Progenitor cell of endocrine pancreas (in vitro differentiated cells): ENCODE data around the gene OPALIN. TPM values are rescaled to one million over a fixed set of nuclear protein-coding genes. Genes with fewer than 3 reads are reported as not detected.

Experiments used
- DNase-seq: peaks from one replicate; pipeline ENCODE4 v3.0.0; 2021; ENCODE audit warnings: low spot score; ENCODE audit not compliant: unreplicated experiment
- H3K27ac Mint-ChIP-seq: 2 replicates; pipeline ENCODE4 v1.8.0; 2021; ENCODE audit warnings: mild to moderate bottlenecking, moderate library complexity, mixed read lengths
- H3K27me3 Mint-ChIP-seq: 2 replicates; pipeline ENCODE4 v1.8.0; 2021; ENCODE audit warnings: mixed read lengths
- H3K36me3 Mint-ChIP-seq: 2 replicates; pipeline ENCODE4 v1.8.0; 2022; ENCODE audit warnings: mixed read lengths; ENCODE audit not compliant: insufficient read depth
- H3K4me1 Mint-ChIP-seq: 2 replicates; pipeline ENCODE4 v1.8.0; 2021; ENCODE audit warnings: low read depth, mixed read lengths
- H3K4me3 Mint-ChIP-seq: 2 replicates; pipeline ENCODE4 v1.8.0; 2021; ENCODE audit warnings: low read depth, mild to moderate bottlenecking, moderate library complexity, mixed read lengths
- H3K9me3 Mint-ChIP-seq: 2 replicates; pipeline ENCODE4 v1.8.0; 2021; ENCODE audit warnings: low read depth, mixed read lengths
- CTCF ChIP-seq: fragments of 200-600 bp; sonication (generic); IDR thresholded peaks from one replicate; pipeline ENCODE4 v1.5.0; 2021; ENCODE audit warnings: antibody characterized with exemption, mild to moderate bottlenecking; ENCODE audit not compliant: unreplicated experiment
- total RNA-seq: library from RNA; stranded (reverse); gene quantifications from 2 replicates; pipeline ENCODE4 v1.2.1, GENCODE V29; 2021

OPALIN gene
- total RNA-seq, 1 donor from 2014 or later, result not detected

- no peaks in the 10 kb centered on the region for H3K9me3 Mint-ChIP-seq
- H3K27me3 Mint-ChIP-seq, result peaks cover 4% of the 10 kb centered on the region
- no peaks in the 10 kb centered on the region for H3K36me3 Mint-ChIP-seq
- H3K27ac Mint-ChIP-seq, result peak overlapping the region; percentile 71
- TF ChIP-seq CTCF, result no peak
- no peak for DNase-seq
- peaks cover 6% of the 10 kb centered on the region for H3K4me1 Mint-ChIP-seq
- no peak overlapping the region for H3K4me3 Mint-ChIP-seq
These were observed 1.5 kb upstream of the OPALIN start for GRCh38 chr10:96360331-96360730.

DNA sequence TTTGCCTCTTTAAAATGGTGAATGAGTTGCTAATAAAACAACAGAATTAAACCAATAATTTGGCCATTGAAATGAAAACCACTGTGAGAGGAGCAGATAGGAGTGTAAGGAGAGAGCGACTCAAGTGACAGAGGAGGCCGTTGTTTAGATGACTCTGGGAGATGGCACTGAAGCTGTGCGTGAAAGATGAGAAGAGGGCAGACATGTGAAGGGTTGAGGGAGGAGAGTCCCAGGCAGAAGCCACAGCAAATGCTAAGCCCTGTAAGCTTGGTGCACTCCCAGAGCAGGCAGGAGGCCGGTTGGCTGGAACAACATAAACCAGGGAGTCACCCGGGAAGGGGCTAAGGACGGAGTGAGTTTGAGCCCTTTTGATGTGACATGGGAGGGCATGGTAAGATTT, 814 bp upstream of the OPALIN start:
- Mint-ChIP-seq H3K4me1 (no peaks in the 10 kb centered on the region), H3K36me3 (no peaks in the 10 kb centered on the region), H3K27ac (no peak overlapping the region), H3K4me3 (no peak overlapping the region), H3K27me3 (peaks cover 4% of the 10 kb centered on the region), H3K9me3 (no peaks in the 10 kb centered on the region)
- no peak for TF ChIP-seq CTCF
- DNase-seq, result no peak

DNA sequence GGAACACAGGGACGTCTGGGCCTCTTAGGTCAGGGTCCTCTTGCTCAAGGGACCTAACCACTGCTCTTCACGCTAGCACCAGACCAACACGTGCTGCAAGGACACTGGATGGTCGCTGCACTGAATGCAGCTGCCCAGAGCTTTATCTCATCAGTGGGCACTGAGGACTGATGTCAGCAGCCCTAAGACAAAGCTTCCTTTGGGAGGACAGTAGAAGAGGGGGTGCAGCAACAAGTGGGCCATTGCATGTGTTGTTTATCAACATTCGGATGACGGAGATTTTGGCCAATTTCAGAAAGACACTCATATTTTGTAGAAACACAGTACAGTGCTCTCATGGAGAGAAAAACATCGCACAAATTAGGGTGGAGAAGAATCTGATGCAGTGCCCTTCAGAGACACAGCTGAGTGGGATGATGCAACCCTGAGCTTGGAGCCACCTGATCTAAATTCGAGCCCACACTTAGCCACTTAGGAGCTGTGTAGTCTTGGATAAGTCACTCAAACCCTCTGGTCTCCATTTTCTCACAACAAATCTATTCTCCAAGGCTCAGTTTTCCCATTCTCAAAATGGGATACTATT, 1.7 kb downstream of the OPALIN start:
- TF ChIP-seq CTCF, result no peak
- peaks cover 4% of the 10 kb centered on the region for H3K4me1 Mint-ChIP-seq
- no peaks in the 10 kb centered on the region for H3K9me3 Mint-ChIP-seq
- peaks cover 4% of the 10 kb centered on the region for H3K27me3 Mint-ChIP-seq
- no peak overlapping the region for H3K27ac Mint-ChIP-seq
- no peak overlapping the region for H3K4me3 Mint-ChIP-seq
- no peaks in the 10 kb centered on the region for H3K36me3 Mint-ChIP-seq
- DNase-seq, result no peak

GRCh38 chr10:96352582-96352981, 6.2 kb downstream of the OPALIN start:
- H3K4me1 Mint-ChIP-seq, result peaks cover 4% of the 10 kb centered on the region
- H3K27ac Mint-ChIP-seq, result no peak overlapping the region
- no peak for TF ChIP-seq CTCF
- no peak for DNase-seq
- H3K9me3 Mint-ChIP-seq, result no peaks in the 10 kb centered on the region
- H3K27me3 Mint-ChIP-seq, result no peaks in the 10 kb centered on the region
- no peaks in the 10 kb centered on the region for H3K36me3 Mint-ChIP-seq
- no peak overlapping the region for H3K4me3 Mint-ChIP-seq

DNA sequence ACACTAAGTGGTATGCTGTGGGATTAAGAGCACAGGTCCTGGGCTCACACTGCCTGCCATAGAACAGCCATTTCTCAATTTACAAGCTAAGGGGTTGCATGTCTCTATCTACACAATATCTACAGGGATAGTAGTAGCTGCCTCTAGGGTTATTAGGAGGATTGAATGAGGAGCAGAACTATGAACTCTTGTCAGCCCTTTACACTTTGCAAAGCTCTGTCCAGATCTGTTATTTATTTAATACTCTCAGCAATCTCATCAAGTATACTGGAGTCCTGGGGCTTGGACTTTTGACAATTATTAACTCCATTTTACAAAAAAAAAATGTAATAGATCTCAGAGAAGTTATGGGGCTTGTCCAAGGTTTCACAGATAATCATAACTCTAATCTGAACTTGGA, 6.8 kb downstream of the OPALIN start:
- Mint-ChIP-seq H3K27me3 (no peaks in the 10 kb centered on the region), H3K9me3 (no peaks in the 10 kb centered on the region), H3K4me1 (peaks cover 4% of the 10 kb centered on the region), H3K27ac (no peak overlapping the region), H3K36me3 (no peaks in the 10 kb centered on the region), H3K4me3 (no peak overlapping the region)
- DNase-seq, result no peak
- no peak for TF ChIP-seq CTCF
